ENCODE measurements around the gene CFAP46.
"Not testable (repeated sequence)": the region's sequence is repeated elsewhere in the genome, so short reads cannot be mapped to it uniquely, and the experiment has no call there.

CFAP46 gene

GRCh38 chr10:132825783-132826523 lies 116.4 kb downstream of the CFAP46 start:
- not testable (repeated sequence) for H3K9me3 ChIP-seq (ENCODE audit: low read length); H3K4me3 ChIP-seq (ENCODE audit: low read depth in 1 of 2, low read length in 2 of 2); H3K27me3 ChIP-seq (ENCODE audit: control insufficient read depth in 1 of 2, insufficient read depth in 2 of 2, low read length in 2 of 2); H3K36me3 ChIP-seq (ENCODE audit: insufficient read depth, low read length); H3K4me1 ChIP-seq (ENCODE audit: insufficient read depth, low read length); H3K9ac ChIP-seq (ENCODE audit: low read length); H3K27ac ChIP-seq (ENCODE audit: low read depth, low read length)

- H3K4me1 ChIP-seq (ENCODE audit: insufficient read depth, low read length), result no peaks in the 10 kb centered on the region
- no peaks in the 10 kb centered on the region for H3K36me3 ChIP-seq (ENCODE audit: insufficient read depth, low read length)
- no peaks in the 10 kb centered on the region for H3K9me3 ChIP-seq (ENCODE audit: low read length)
- peaks cover 0 to under 1% of the 10 kb centered on the region in 2 donors for H3K27me3 ChIP-seq (ENCODE audit: control insufficient read depth in 1 of 2, insufficient read depth in 2 of 2, low read length in 2 of 2)
- H3K4me3 ChIP-seq (ENCODE audit: low read depth in 1 of 2, low read length in 2 of 2), result no peak overlapping the region
- H3K9ac ChIP-seq (ENCODE audit: low read length), result no peak overlapping the region
- H3K27ac ChIP-seq (ENCODE audit: low read depth, low read length), result no peak overlapping the region
Measured at GRCh38 chr10:132820056-132820455, 122.3 kb downstream of the CFAP46 start.

- H3K4me3 ChIP-seq (ENCODE audit: low read depth in 1 of 2, low read length in 2 of 2), result no peak overlapping the region
Measured at GRCh38 chr10:132817701-132818211, 124.6 kb downstream of the CFAP46 start.

GRCh38 chr10:132816718-132817117 lies 125.7 kb downstream of the CFAP46 start:
- peaks cover 0 to 12% of the 10 kb centered on the region in 2 donors for H3K27me3 ChIP-seq (ENCODE audit: control insufficient read depth in 1 of 2, insufficient read depth in 2 of 2, low read length in 2 of 2)
- H3K4me3 ChIP-seq (ENCODE audit: low read depth in 1 of 2, low read length in 2 of 2), result no peak overlapping the region
- H3K27ac ChIP-seq (ENCODE audit: low read depth, low read length), result no peak overlapping the region
- H3K9me3 ChIP-seq (ENCODE audit: low read length), result no peaks in the 10 kb centered on the region
- no peak overlapping the region for H3K9ac ChIP-seq (ENCODE audit: low read length)
- H3K4me1 ChIP-seq (ENCODE audit: insufficient read depth, low read length), result no peaks in the 10 kb centered on the region
- H3K36me3 ChIP-seq (ENCODE audit: insufficient read depth, low read length), result no peaks in the 10 kb centered on the region

More at GRCh38 chr10:132817701-132818211, 124.6 kb downstream of the CFAP46 start:
- Histone ChIP-seq H3K4me1 (ENCODE audit: insufficient read depth, low read length) (no peaks in the 10 kb centered on the region), H3K36me3 (ENCODE audit: insufficient read depth, low read length) (no peaks in the 10 kb centered on the region), H3K9ac (ENCODE audit: low read length) (no peak overlapping the region), H3K27me3 (ENCODE audit: control insufficient read depth in 1 of 2, insufficient read depth in 2 of 2, low read length in 2 of 2) (peaks cover 0 to 12% of the 10 kb centered on the region in 2 donors), H3K9me3 (ENCODE audit: low read length) (no peaks in the 10 kb centered on the region), H3K27ac (ENCODE audit: low read depth, low read length) (no peak overlapping the region)

GRCh38 chr10:132815168-132815857 lies 127.1 kb downstream of the CFAP46 start:
- no peaks in the 10 kb centered on the region for H3K36me3 ChIP-seq (ENCODE audit: insufficient read depth, low read length)
- peaks cover 0 to 12% of the 10 kb centered on the region in 2 donors for H3K27me3 ChIP-seq (ENCODE audit: control insufficient read depth in 1 of 2, insufficient read depth in 2 of 2, low read length in 2 of 2)
- no peak overlapping the region for H3K4me3 ChIP-seq (ENCODE audit: low read depth in 1 of 2, low read length in 2 of 2)
- no peak overlapping the region for H3K9ac ChIP-seq (ENCODE audit: low read length)
- no peaks in the 10 kb centered on the region for H3K4me1 ChIP-seq (ENCODE audit: insufficient read depth, low read length)
- no peak overlapping the region for H3K27ac ChIP-seq (ENCODE audit: low read depth, low read length)
- no peaks in the 10 kb centered on the region for H3K9me3 ChIP-seq (ENCODE audit: low read length)

- no peaks in the 10 kb centered on the region for H3K36me3 ChIP-seq (ENCODE audit: insufficient read depth, low read length)
- H3K4me1 ChIP-seq (ENCODE audit: insufficient read depth, low read length), result no peaks in the 10 kb centered on the region
- H3K27ac ChIP-seq (ENCODE audit: low read depth, low read length), result no peak overlapping the region
- peaks cover 0 to 12% of the 10 kb centered on the region in 2 donors for H3K27me3 ChIP-seq (ENCODE audit: control insufficient read depth in 1 of 2, insufficient read depth in 2 of 2, low read length in 2 of 2)
- H3K9ac ChIP-seq (ENCODE audit: low read length), result no peak overlapping the region
- H3K4me3 ChIP-seq (ENCODE audit: low read depth in 1 of 2, low read length in 2 of 2), result no peak overlapping the region
- H3K9me3 ChIP-seq (ENCODE audit: low read length), result no peaks in the 10 kb centered on the region
Measured at GRCh38 chr10:132814469-132814856, 127.9 kb downstream of the CFAP46 start.

- H3K9ac ChIP-seq (ENCODE audit: low read length), result no peak overlapping the region
- H3K4me3 ChIP-seq (ENCODE audit: low read depth in 1 of 2, low read length in 2 of 2), result no peak overlapping the region
- peaks cover 0 to 12% of the 10 kb centered on the region in 2 donors for H3K27me3 ChIP-seq (ENCODE audit: control insufficient read depth in 1 of 2, insufficient read depth in 2 of 2, low read length in 2 of 2)
Measured at GRCh38 chr10:132813560-132814468, 128.6 kb downstream of the CFAP46 start.

GRCh38 chr10:132813001-132813401 lies 129.4 kb downstream of the CFAP46 start:
- no peaks in the 10 kb centered on the region for H3K9me3 ChIP-seq (ENCODE audit: low read length)
- H3K4me1 ChIP-seq (ENCODE audit: insufficient read depth, low read length), result no peaks in the 10 kb centered on the region
- H3K9ac ChIP-seq (ENCODE audit: low read length), result no peak overlapping the region
- H3K4me3 ChIP-seq (ENCODE audit: low read depth in 1 of 2, low read length in 2 of 2), result no peak overlapping the region
- H3K36me3 ChIP-seq (ENCODE audit: insufficient read depth, low read length), result no peaks in the 10 kb centered on the region
- H3K27me3 ChIP-seq (ENCODE audit: control insufficient read depth in 1 of 2, insufficient read depth in 2 of 2, low read length in 2 of 2), result peaks cover 0 to 12% of the 10 kb centered on the region in 2 donors
- no peak overlapping the region for H3K27ac ChIP-seq (ENCODE audit: low read depth, low read length)

More at GRCh38 chr10:132813560-132814468, 128.6 kb downstream of the CFAP46 start:
- Histone ChIP-seq H3K4me1 (ENCODE audit: insufficient read depth, low read length) (no peaks in the 10 kb centered on the region), H3K9me3 (ENCODE audit: low read length) (no peaks in the 10 kb centered on the region), H3K36me3 (ENCODE audit: insufficient read depth, low read length) (no peaks in the 10 kb centered on the region), H3K27ac (ENCODE audit: low read depth, low read length) (no peak overlapping the region)

- no peak overlapping the region for H3K4me3 ChIP-seq (ENCODE audit: low read depth in 1 of 2, low read length in 2 of 2)
- H3K27me3 ChIP-seq (ENCODE audit: control insufficient read depth in 1 of 2, insufficient read depth in 2 of 2, low read length in 2 of 2), result peaks cover 0 to 12% of the 10 kb centered on the region in 2 donors
- H3K9ac ChIP-seq (ENCODE audit: low read length), result no peak overlapping the region
- no peak overlapping the region for H3K27ac ChIP-seq (ENCODE audit: low read depth, low read length)
- no peaks in the 10 kb centered on the region for H3K9me3 ChIP-seq (ENCODE audit: low read length)
- H3K4me1 ChIP-seq (ENCODE audit: insufficient read depth, low read length), result no peaks in the 10 kb centered on the region
- no peaks in the 10 kb centered on the region for H3K36me3 ChIP-seq (ENCODE audit: insufficient read depth, low read length)
Measured at GRCh38 chr10:132812520-132812919, 129.8 kb downstream of the CFAP46 start.

- no peaks in the 10 kb centered on the region for H3K36me3 ChIP-seq (ENCODE audit: insufficient read depth, low read length)
- no peak overlapping the region for H3K4me3 ChIP-seq (ENCODE audit: low read depth in 1 of 2, low read length in 2 of 2)
- no peak overlapping the region for H3K9ac ChIP-seq (ENCODE audit: low read length)
- H3K9me3 ChIP-seq (ENCODE audit: low read length), result no peaks in the 10 kb centered on the region
- no peak overlapping the region for H3K27ac ChIP-seq (ENCODE audit: low read depth, low read length)
- peaks cover 0 to 12% of the 10 kb centered on the region in 2 donors for H3K27me3 ChIP-seq (ENCODE audit: control insufficient read depth in 1 of 2, insufficient read depth in 2 of 2, low read length in 2 of 2)
- H3K4me1 ChIP-seq (ENCODE audit: insufficient read depth, low read length), result no peaks in the 10 kb centered on the region
Measured at GRCh38 chr10:132811891-132812481, 130.4 kb downstream of the CFAP46 start.
